HepG2 (cell line): Measurements from ENCODE around the gene EIF4G3. TPM values are rescaled to one million over a fixed set of nuclear protein-coding genes. Genes with fewer than 3 reads are reported as not detected.

Experiments used
- ATAC-seq: fragments of 200-7000 bp; cut with Tn5 transposase; 3 replicates; pipeline ENCODE4 v1.9.1; 2020; ENCODE audit warnings: mild to moderate bottlenecking, moderate library complexity
- BruUV-seq: library from RNA; stranded (reverse); fragments of 400-500 nt; replicated peaks from 2 replicates; lab custom pipeline; 2021; lab: Mats Ljungman, UMichigan
- CTCF ChIA-PET: fragments of 300-600 bp; formaldehyde crosslinking; extraction: SDS; loops from one replicate; lab custom pipeline; 2021; ENCODE audit warnings: low total read pairs, inconsistent platforms, low intra/inter-chr PET ratio; lab: Yijun Ruan, JAX
- POLR2A ChIA-PET: fragments of 350-600 bp; sonication (Branson Sonifier 250); formaldehyde crosslinking; loops from one replicate; lab custom pipeline; 2020; ENCODE audit warnings: antibody characterized with exemption, inconsistent platforms; lab: Yijun Ruan, JAX
- DNase-seq: peaks from one replicate; pipeline ENCODE4 v3.0.0-alpha.2; 2015; ENCODE audit warnings: low spot score
- FAIRE-seq: peaks from 3 replicates; lab custom pipeline; 2011; peaks lifted over from hg19 to GRCh38; lab: Jason Lieb, UNC
- H2AFZ ChIP-seq: one replicate; pipeline ENCODE4 v1.6.1; 2011; ENCODE audit warnings: low read length, inconsistent platforms
- H3K27ac ChIP-seq: fragments of 300-600 bp; 3 replicates; pipeline ENCODE4 v1.8.0; 2011; ENCODE audit warnings: mixed run types, mild to moderate bottlenecking, mixed read lengths, low read length, inconsistent platforms; ENCODE audit not compliant: insufficient read depth; ENCODE audit errors: extremely low read length
- H3K27me3 ChIP-seq, 2 experiments: fragments of 200-600 bp in 1 of 2; 2 replicates in 1 of 2; 3 replicates in 1 of 2; pipeline versions ENCODE4 v1.6.0 to v1.8.0; 2011; ENCODE audit warnings: low read length in 2 of 2, mild to moderate bottlenecking in 2 of 2, moderate library complexity in 2 of 2, inconsistent platforms in 1 of 2; ENCODE audit not compliant: insufficient read depth in 2 of 2, control insufficient read depth in 1 of 2
- H3K36me3 ChIP-seq, 2 experiments: fragments of 200-600 bp in 1 of 2; replicated peaks in 1 of 2; 2 replicates in 1 of 2; 3 replicates in 1 of 2; pipeline versions ENCODE4 v1.5.1 to v1.8.0; 2011; ENCODE audit warnings: low read length in 2 of 2, inconsistent platforms in 1 of 2; ENCODE audit not compliant: insufficient read depth in 2 of 2, control insufficient read depth in 1 of 2
- H3K4me1 ChIP-seq: 2 replicates; pipeline ENCODE4 v1.5.1; 2012; ENCODE audit warnings: low read length, inconsistent platforms; ENCODE audit not compliant: insufficient read depth
- H3K4me2 ChIP-seq: 2 replicates; pipeline ENCODE4 v1.6.0; 2011; ENCODE audit warnings: low read depth, low read length, inconsistent platforms
- H3K4me3 ChIP-seq, 3 experiments: fragments of 200-600 bp in 1 of 3; sonication (generic), shearing (Covaris generic) in 1 of 3; replicated peaks in 1 of 3; 2 replicates each; pipeline ENCODE4 v1.5.1; 2011 to 2016; ENCODE audit warnings: low read length in 3 of 3, inconsistent platforms in 2 of 3, low read depth in 2 of 3, mild to moderate bottlenecking in 2 of 3, control low read depth in 1 of 3, mixed read lengths in 1 of 3; ENCODE audit not compliant: insufficient read depth in 1 of 3
- H3K79me2 ChIP-seq: one replicate; pipeline ENCODE4 v1.6.1; 2011; ENCODE audit warnings: low read length, inconsistent platforms; ENCODE audit not compliant: insufficient read depth
- H3K9ac ChIP-seq: 2 replicates; pipeline ENCODE4 v1.6.0; 2011; ENCODE audit warnings: mild to moderate bottlenecking, low read depth, low read length, inconsistent platforms; ENCODE audit not compliant: insufficient read depth
- H3K9me3 ChIP-seq: 2 replicates; pipeline ENCODE4 v1.5.1; 2012; ENCODE audit warnings: mild to moderate bottlenecking, low read length
- H4K20me1 ChIP-seq: 2 replicates; pipeline ENCODE4 v1.6.0; 2011; ENCODE audit warnings: inconsistent platforms, mild to moderate bottlenecking, low read length, moderate library complexity; ENCODE audit not compliant: insufficient read depth
- SSRP1 ChIP-seq: IDR thresholded peaks from 2 replicates; pipeline ENCODE4 v1.6.1; 2016; ENCODE audit warnings: control low read depth
- WGBS: methylation state at CpG from one replicate; pipeline ENCODE4 v1.1.6; 2017; ENCODE audit warnings: low lambda C conversion rate; 5-methylcytosine and 5-hydroxymethylcytosine counted together
- in situ Hi-C: cut with HindIII; loops from 2 replicates; pipeline ENCODE4 v1.10.0; 2017; ENCODE audit warnings: low pct_unique_long_range_greater_than_20kb; ENCODE audit not compliant: extremely low pct_ligation_motif_present
- intact Hi-C: fragments of 100-400 bp; cut with micrococcal nuclease; formaldehyde crosslinking; loops from one replicate; pipeline ENCODE4 v1.10.0; 2022; ENCODE audit not compliant: unreplicated experiment
- polyA plus RNA-seq, 8 experiments: library from polyadenylated mRNA; depleted of rRNA in 3 of 8; stranded (reverse) in 7 of 8; unstranded in 1 of 8; fragments of >200 nt; fragmentation: Illumina TruSeq in 4 of 8; extraction: Trizol in 4 of 8; gene quantifications; 2 replicates each; pipeline versions ENCODE4 v1.2.1 to v1.2.3, GENCODE V29; 2011 to 2016; ENCODE audit warnings: low read depth in 4 of 8, missing spikeins in 1 of 8, mixed read lengths in 1 of 8; ENCODE audit not compliant: insufficient read depth in 1 of 8
- total RNA-seq, 5 experiments: library from RNA; depleted of rRNA; stranded (reverse); fragments of >200 nt; fragmentation: Illumina TruSeq; extraction: Trizol; gene quantifications; 2 replicates each; pipeline ENCODE4 v1.2.3, GENCODE V29; 2016; ENCODE audit warnings: low read depth in 1 of 5
- TF ChIP-seq, protein P1 (sequence below): sonication (generic); formaldehyde crosslinking; IDR thresholded peaks from 2 replicates; pipeline ENCODE4 v1.4.0; 2020; ENCODE audit warnings: mild to moderate bottlenecking, missing genetic modification reagents, borderline replicate concordance
- TF ChIP-seq, protein P2 (sequence below): sonication (generic); formaldehyde crosslinking; IDR thresholded peaks from 2 replicates; pipeline ENCODE4 v1.5.1; 2020; ENCODE audit warnings: missing genetic modification reagents, mild to moderate bottlenecking, borderline replicate concordance

The EIF4G3 gene
- total and polyA plus RNA-seq, 2 of the 13 experiments (the other 11 are each of a cell fraction or from before 2014, with no cell fraction given) = 22.2 to 27.6 TPM

DNA sequence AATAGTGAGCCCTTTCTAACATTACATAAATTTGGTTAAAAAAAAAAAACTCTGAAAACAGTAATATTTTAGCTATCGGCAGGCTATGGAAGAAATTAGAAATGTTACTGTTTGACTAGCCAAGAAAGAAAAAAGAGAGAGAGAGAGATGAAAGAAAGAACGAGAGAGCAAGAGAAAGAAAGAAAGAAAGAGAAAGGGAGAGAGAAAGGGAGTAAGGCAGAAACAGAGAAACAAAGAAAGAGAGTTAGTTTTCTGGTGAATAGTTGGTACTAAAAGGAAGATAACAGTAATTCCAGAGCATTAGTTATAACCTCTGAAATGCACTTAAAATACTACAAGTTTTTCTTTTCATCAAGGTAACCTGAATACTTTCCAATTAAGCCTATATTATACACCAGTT lies 229.3 kb downstream of the EIF4G3 start (continued):
- TF ChIP-seq, protein P1, sequence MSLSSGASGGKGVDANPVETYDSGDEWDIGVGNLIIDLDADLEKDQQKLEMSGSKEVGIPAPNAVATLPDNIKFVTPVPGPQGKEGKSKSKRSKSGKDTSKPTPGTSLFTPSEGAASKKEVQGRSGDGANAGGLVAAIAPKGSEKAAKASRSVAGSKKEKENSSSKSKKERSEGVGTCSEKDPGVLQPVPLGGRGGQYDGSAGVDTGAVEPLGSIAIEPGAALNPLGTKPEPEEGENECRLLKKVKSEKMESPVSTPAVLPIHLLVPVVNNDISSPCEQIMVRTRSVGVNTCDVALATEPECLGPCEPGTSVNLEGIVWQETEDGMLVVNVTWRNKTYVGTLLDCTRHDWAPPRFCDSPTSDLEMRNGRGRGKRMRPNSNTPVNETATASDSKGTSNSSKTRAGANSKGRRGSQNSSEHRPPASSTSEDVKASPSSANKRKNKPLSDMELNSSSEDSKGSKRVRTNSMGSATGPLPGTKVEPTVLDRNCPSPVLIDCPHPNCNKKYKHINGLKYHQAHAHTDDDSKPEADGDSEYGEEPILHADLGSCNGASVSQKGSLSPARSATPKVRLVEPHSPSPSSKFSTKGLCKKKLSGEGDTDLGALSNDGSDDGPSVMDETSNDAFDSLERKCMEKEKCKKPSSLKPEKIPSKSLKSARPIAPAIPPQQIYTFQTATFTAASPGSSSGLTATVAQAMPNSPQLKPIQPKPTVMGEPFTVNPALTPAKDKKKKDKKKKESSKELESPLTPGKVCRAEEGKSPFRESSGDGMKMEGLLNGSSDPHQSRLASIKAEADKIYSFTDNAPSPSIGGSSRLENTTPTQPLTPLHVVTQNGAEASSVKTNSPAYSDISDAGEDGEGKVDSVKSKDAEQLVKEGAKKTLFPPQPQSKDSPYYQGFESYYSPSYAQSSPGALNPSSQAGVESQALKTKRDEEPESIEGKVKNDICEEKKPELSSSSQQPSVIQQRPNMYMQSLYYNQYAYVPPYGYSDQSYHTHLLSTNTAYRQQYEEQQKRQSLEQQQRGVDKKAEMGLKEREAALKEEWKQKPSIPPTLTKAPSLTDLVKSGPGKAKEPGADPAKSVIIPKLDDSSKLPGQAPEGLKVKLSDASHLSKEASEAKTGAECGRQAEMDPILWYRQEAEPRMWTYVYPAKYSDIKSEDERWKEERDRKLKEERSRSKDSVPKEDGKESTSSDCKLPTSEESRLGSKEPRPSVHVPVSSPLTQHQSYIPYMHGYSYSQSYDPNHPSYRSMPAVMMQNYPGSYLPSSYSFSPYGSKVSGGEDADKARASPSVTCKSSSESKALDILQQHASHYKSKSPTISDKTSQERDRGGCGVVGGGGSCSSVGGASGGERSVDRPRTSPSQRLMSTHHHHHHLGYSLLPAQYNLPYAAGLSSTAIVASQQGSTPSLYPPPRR (CRISPR knock-in tag) = no peak
- no peak for TF ChIP-seq SSRP1
- TF ChIP-seq, all 625 proteins: peak for 0

DNA sequence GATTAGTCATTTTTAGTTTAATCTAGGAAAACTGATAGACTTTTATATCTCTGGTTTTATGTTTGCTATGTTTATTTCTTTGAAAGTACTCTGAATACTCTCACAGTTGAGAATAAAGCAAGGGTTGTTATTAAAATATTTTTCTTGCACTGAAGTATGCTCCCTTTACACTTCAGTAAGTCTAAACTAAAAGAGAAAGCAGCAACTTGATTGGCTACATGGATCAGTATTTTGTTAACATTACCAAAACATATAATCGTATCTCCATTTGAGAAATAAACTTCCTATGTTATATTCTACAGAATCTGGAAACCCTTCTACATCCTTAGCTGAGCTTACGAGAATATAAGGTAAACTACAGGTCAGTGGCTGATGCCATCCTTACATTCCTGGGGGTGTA lies 240.1 kb downstream of the EIF4G3 start:
- POLR2A ChIA-PET = no interaction called here
- Histone ChIP-seq H4K20me1 (no peaks in the 10 kb centered on the region), H3K9ac (no peak overlapping the region), H3K4me3 (no peak overlapping the region), H2AFZ (no peak overlapping the region), H3K4me1 (no peaks in the 10 kb centered on the region), H3K27ac (no peak overlapping the region), H3K27me3 (no peaks in the 10 kb centered on the region), H3K9me3 (no peaks in the 10 kb centered on the region), H3K36me3 (peaks cover 4 to 12% of the 10 kb centered on the region in 2 experiments; a peak in 3 of 5 replicates), H3K79me2 (no peaks in the 10 kb centered on the region), H3K4me2 (no peak overlapping the region)
- intact Hi-C loops (no loop called here), in situ Hi-C loops (no loop called here)
- CTCF ChIA-PET = no interaction called here
- no peak for DNase-seq
- TF ChIP-seq, protein P2, sequence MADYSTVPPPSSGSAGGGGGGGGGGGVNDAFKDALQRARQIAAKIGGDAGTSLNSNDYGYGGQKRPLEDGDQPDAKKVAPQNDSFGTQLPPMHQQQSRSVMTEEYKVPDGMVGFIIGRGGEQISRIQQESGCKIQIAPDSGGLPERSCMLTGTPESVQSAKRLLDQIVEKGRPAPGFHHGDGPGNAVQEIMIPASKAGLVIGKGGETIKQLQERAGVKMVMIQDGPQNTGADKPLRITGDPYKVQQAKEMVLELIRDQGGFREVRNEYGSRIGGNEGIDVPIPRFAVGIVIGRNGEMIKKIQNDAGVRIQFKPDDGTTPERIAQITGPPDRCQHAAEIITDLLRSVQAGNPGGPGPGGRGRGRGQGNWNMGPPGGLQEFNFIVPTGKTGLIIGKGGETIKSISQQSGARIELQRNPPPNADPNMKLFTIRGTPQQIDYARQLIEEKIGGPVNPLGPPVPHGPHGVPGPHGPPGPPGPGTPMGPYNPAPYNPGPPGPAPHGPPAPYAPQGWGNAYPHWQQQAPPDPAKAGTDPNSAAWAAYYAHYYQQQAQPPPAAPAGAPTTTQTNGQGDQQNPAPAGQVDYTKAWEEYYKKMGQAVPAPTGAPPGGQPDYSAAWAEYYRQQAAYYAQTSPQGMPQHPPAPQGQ (CRISPR knock-in tag) = no peak
- no TSS peak for BruUV-seq
- WGBS = 97% methylated on average over 2 of the region's 2 CpGs
- ATAC-seq = no peak
- no peak for FAIRE-seq
